Stimulated activated naive CD4-positive, alpha-beta T cell treated with Interleukin-2 at 50 U/mL for 16 hours (primary cell): Measurements from ENCODE around the gene CST1.

Source experiments
- DNase-seq: peaks from one replicate; lab custom pipeline; 2025; lab: John Stamatoyannopoulos, UW

Gene CST1

GRCh38 chr20:23705895-23706294 is 44.8 kb downstream of the CST1 start:
- DNase-seq: no peak

GRCh38 chr20:23702021-23702420 is 48.7 kb downstream of the CST1 start:
- DNase-seq: no peak

GRCh38 chr20:23700931-23701330 is 49.8 kb downstream of the CST1 start:
- DNase-seq: no peak

GRCh38 chr20:23697947-23698346 is 52.8 kb downstream of the CST1 start:
- DNase-seq: no peak
